PC-9 (cell line): Measurements from ENCODE around the gene FIZ1.

ENCODE experiments used
- EZH2 ChIP-seq: fragments of 200-600 bp; sonication (generic); IDR thresholded peaks from 2 replicates; pipeline ENCODE4 v1.8.0; 2017; ENCODE audit warnings: antibody characterized with exemption, low read depth
- TF ChIP-seq, protein P1 (sequence below): fragments of 200-600 bp; sonication (generic); conservative IDR thresholded peaks from 2 replicates; pipeline ENCODE4 v1.6.1; 2017; ENCODE audit warnings: mixed run types, antibody characterized with exemption, mild to moderate bottlenecking, moderate library complexity

DNA sequence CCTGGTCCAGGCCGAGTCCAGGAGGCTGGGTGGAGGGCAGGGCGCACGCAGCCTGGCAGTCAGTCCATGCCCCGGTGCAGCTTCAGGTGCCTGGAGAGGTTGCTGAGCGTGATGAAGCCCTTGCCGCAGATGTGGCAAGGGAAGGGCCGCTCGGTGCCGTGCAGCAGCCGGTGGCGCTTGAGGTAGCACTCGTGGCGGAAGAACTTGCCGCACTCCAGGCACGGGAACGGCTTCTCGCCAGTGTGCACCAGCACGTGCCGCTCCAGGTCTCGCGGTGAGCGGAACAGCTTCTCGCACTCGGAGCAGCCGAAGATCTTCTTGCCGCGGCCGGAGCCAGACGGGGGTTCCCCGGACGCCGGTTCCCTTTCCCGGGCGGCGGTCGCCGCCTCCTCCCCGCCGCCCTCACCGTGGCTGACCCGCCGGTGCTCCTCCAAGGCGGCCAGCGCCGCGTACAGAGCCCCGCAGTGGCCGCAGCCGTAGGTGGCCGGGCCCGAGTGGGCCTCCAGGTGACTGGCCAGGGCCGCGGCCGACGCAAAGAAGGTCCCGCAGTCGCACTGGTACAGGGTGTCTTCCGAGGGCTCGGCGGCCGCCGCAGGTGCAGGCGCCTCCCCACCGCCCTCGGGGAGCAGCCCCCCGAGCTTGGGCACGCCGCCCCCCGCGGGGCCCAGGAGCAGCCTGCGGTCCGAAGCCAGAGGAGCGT, 6.8 kb downstream of the FIZ1 start:
- TF ChIP-seq, protein P1, sequence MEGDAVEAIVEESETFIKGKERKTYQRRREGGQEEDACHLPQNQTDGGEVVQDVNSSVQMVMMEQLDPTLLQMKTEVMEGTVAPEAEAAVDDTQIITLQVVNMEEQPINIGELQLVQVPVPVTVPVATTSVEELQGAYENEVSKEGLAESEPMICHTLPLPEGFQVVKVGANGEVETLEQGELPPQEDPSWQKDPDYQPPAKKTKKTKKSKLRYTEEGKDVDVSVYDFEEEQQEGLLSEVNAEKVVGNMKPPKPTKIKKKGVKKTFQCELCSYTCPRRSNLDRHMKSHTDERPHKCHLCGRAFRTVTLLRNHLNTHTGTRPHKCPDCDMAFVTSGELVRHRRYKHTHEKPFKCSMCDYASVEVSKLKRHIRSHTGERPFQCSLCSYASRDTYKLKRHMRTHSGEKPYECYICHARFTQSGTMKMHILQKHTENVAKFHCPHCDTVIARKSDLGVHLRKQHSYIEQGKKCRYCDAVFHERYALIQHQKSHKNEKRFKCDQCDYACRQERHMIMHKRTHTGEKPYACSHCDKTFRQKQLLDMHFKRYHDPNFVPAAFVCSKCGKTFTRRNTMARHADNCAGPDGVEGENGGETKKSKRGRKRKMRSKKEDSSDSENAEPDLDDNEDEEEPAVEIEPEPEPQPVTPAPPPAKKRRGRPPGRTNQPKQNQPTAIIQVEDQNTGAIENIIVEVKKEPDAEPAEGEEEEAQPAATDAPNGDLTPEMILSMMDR, result no peak
- TF ChIP-seq EZH2, result no peak
